ENCODE measurements around the gene NME8.

- TF ChIP-seq CTCF (conservative IDR thresholded peaks at IDR 0.05; ENCODE audit: low read depth, low read length) (no peak), CHD1 (IDR thresholded peaks at IDR 0.05; ENCODE audit: low read depth, low read length) (no peak), POLR2A (IDR thresholded peaks at IDR 0.05; ENCODE audit: low read depth, low read length) (no peak), CEBPB (IDR thresholded peaks at IDR 0.05; ENCODE audit: low read depth, low read length) (no peak), MAFK (IDR thresholded peaks at IDR 0.05; ENCODE audit: low read depth, low read length) (no peak), MXI1 (IDR thresholded peaks at IDR 0.05; ENCODE audit: borderline replicate concordance, low read depth, low read length) (no peak), SMC3 (IDR thresholded peaks at IDR 0.05; ENCODE audit: low read depth, low read length) (no peak)
These were observed 77.2 kb downstream of the NME8 start for GRCh38 chr7:37925620-37926019.

All from IMR-90 (cell line).